Natural killer cell (primary cell): ENCODE results near the gene ASAP3. TPM values are rescaled to one million over a fixed set of nuclear protein-coding genes. Genes with fewer than 3 reads are reported as not detected.

Source experiments
- ATAC-seq, 3 donors: fragments of 150-1000 bp in 2 of 3; fragments of 200-7000 bp in 1 of 3; cut with Tn5 transposase; 1 replicate in 1 of 3; 2 replicates in 2 of 3; pipeline ENCODE4 v1.10.0; 2021; ENCODE audit warnings: mild to moderate bottlenecking in 2 of 3, moderate library complexity in 2 of 3
- DNase-seq, 2 donors: peaks; one replicate each; pipeline versions ENCODE4 v3.0.0 to v3.0.0-alpha.2; 2013 to 2021; ENCODE audit warnings: mixed read lengths in 1 of 2
- H3K27ac ChIP-seq: one replicate; pipeline ENCODE4 v1.5.1; 2013; ENCODE audit warnings: mild to moderate bottlenecking, low read length
- H3K27me3 ChIP-seq: one replicate; pipeline ENCODE4 v1.6.1; 2013; ENCODE audit warnings: low read length; ENCODE audit not compliant: control insufficient read depth, insufficient read depth
- H3K36me3 ChIP-seq: one replicate; pipeline ENCODE4 v1.6.1; 2013; ENCODE audit warnings: low read length; ENCODE audit not compliant: control insufficient read depth, insufficient read depth
- H3K4me1 ChIP-seq: one replicate; pipeline ENCODE4 v1.6.1; 2013; ENCODE audit warnings: low read length; ENCODE audit not compliant: control insufficient read depth, insufficient read depth
- H3K4me3 ChIP-seq: one replicate; pipeline ENCODE4 v1.5.1; 2013; ENCODE audit warnings: low read length
- H3K9me3 ChIP-seq: one replicate; pipeline ENCODE4 v1.6.1; 2013; ENCODE audit warnings: low read length; ENCODE audit not compliant: control insufficient read depth, insufficient read depth
- H3K27ac Mint-ChIP-seq, 2 donors: one replicate each; pipeline ENCODE4 v1.8.0; 2022; ENCODE audit warnings: mild to moderate bottlenecking in 2 of 2, mixed read lengths in 2 of 2, moderate library complexity in 1 of 2
- H3K27me3 Mint-ChIP-seq, 2 donors: one replicate each; pipeline ENCODE4 v1.8.0; 2022; ENCODE audit warnings: low read depth in 2 of 2, mixed read lengths in 2 of 2
- H3K36me3 Mint-ChIP-seq: one replicate; pipeline ENCODE4 v1.8.0; 2022; ENCODE audit warnings: mixed read lengths
- H3K4me1 Mint-ChIP-seq, 2 donors: one replicate each; pipeline ENCODE4 v1.8.0; 2022; ENCODE audit warnings: mixed read lengths in 2 of 2
- H3K4me3 Mint-ChIP-seq: one replicate; pipeline ENCODE4 v1.8.0; 2022; ENCODE audit warnings: mild to moderate bottlenecking, moderate library complexity, mixed read lengths
- H3K9me3 Mint-ChIP-seq, 2 donors: one replicate each; pipeline ENCODE4 v1.8.0; 2022; ENCODE audit warnings: mixed read lengths in 2 of 2
- CTCF ChIP-seq: fragments of 200-600 bp; IDR thresholded peaks from one replicate; pipeline ENCODE4 v1.8.0; 2022; ENCODE audit warnings: antibody characterized with exemption
- WGBS: methylation state at CpG from one replicate; pipeline ENCODE4 v1.1.7; 2013; ENCODE audit warnings: missing lambda C conversion rate; ENCODE audit not compliant: insufficient coverage; 5-methylcytosine and 5-hydroxymethylcytosine counted together
- intact Hi-C: fragments of 100-400 bp; cut with micrococcal nuclease; formaldehyde crosslinking; loops from one replicate; pipeline ENCODE4 v1.14.2; 2022
- total RNA-seq, 4 donors: library from RNA; stranded (reverse); fragments of 120-200 nt in 1 of 4; gene quantifications; one replicate each; pipeline versions ENCODE4 v1.2.3 to v1.2.4, GENCODE V29; 2013 to 2022

ASAP3 gene
- total RNA-seq, 3 donors from 2014 or later (not counting 1 experiment from before 2014, with no cell fraction given): 0.25 to 0.70 (median 0.59) TPM

DNA sequence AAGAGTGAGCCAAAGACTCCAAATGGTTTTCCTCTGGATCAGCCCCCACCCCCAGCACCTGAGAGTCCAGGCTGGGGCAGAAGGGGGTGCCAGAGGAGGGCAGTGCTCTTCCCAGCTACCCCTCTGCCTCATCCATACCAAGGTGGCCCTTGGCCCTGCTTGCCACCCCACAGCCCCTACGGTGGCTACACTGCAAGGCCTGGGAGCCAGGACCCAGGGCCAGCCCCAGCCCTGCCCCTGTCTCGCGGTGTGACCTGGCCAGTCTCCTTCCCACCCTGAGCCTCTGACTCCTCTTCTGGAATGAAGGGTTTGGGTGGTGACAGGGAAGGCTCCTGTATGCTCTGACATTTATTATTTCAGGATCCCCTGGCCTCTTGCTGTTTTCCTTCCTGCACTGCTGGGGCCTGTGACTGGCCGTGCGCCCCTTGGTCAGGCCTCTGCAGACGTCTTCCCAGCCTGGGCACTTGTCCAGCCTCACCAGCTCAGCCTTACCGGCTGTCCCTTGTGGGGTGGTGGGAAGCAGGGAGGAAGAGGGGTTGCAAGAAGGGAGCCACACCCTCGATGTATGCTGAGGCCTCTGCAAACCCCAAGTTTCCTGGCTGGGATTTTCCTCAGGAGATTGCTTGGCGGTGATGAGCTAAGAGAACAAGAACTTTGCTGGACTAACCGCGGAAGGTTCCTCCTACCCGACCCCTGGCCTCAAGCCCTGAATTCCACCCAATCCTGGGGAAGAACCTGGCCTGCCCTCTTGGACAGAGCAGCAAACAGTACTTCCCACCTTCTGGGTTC lies 13.5 kb downstream of the ASAP3 start:
- H3K36me3 Mint-ChIP-seq: no peaks in the 10 kb centered on the region
- Histone ChIP-seq H3K4me3 (no peak overlapping the region), H3K9me3 (no peaks in the 10 kb centered on the region), H3K4me1 (no peaks in the 10 kb centered on the region), H3K27me3 (no peaks in the 10 kb centered on the region), H3K36me3 (no peaks in the 10 kb centered on the region), H3K27ac (no peak overlapping the region)
- no peaks in the 10 kb centered on the region for H3K4me1 Mint-ChIP-seq
- H3K27me3 Mint-ChIP-seq: peaks cover 0 to 4% of the 10 kb centered on the region in 2 donors
- no peak overlapping the region for H3K4me3 Mint-ChIP-seq
- DNase-seq: no peak
- TF ChIP-seq CTCF: no peak
- intact Hi-C loops: no loop called here
- ATAC-seq: no peak
- H3K27ac Mint-ChIP-seq: no peak overlapping the region
- no peaks in the 10 kb centered on the region for H3K9me3 Mint-ChIP-seq
- 89% methylated on average over 12 of the region's 12 CpGs for WGBS

- Mint-ChIP-seq H3K9me3 (no peaks in the 10 kb centered on the region), H3K27ac (no peak overlapping the region), H3K4me3 (no peak overlapping the region), H3K27me3 (peaks cover 0 to 4% of the 10 kb centered on the region in 2 donors), H3K4me1 (no peaks in the 10 kb centered on the region), H3K36me3 (no peaks in the 10 kb centered on the region)
- H3K27me3 ChIP-seq: no peaks in the 10 kb centered on the region
- intact Hi-C loops: no loop called here
- DNase-seq (no peak), ATAC-seq (no peak)
- WGBS: 75% methylated on average over 3 of the region's 5 CpGs
- H3K4me1 ChIP-seq: no peaks in the 10 kb centered on the region
- no peaks in the 10 kb centered on the region for H3K9me3 ChIP-seq
- H3K36me3 ChIP-seq: no peaks in the 10 kb centered on the region
- no peak overlapping the region for H3K4me3 ChIP-seq
- TF ChIP-seq CTCF: no peak
- H3K27ac ChIP-seq: no peak overlapping the region
Observed at GRCh38 chr1:23469372-23469982, 14.5 kb downstream of the ASAP3 start.

DNA sequence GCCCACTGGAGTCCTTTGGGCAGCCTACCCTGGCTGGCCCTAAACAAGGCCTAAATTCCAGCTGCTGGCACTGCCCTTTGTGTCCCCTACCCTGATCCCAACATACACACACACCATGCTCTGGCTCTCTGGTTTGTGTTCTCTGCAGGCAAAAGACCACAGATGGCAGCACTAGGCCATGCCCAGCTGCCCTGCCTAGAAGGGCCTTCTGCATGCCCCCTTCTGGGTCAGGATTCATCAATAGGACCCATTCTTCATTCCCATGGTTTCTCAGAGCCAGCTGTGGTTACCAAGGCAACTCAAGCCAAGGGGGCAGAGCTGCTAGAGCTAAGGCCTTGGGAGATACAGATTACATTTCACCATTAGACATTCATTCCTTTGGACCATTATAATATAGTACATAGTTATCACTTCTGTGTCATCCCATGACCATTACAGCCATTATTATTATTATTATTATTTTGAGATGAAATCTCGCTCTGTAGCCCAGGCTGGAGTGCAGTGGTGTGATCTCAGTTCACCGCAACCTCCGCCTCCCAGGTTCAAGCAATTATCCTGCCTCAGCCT lies 17.5 kb downstream of the ASAP3 start:
- no peak overlapping the region for H3K27ac Mint-ChIP-seq

More for the DNA sequence above, 17.5 kb downstream of the ASAP3 start:
- DNase-seq (no peak), ATAC-seq (no peak)
- TF ChIP-seq CTCF: no peak
- Histone ChIP-seq H3K9me3 (no peaks in the 10 kb centered on the region), H3K36me3 (no peaks in the 10 kb centered on the region), H3K4me1 (no peaks in the 10 kb centered on the region), H3K27me3 (no peaks in the 10 kb centered on the region), H3K27ac (no peak overlapping the region), H3K4me3 (no peak overlapping the region)
- no peaks in the 10 kb centered on the region for H3K4me1 Mint-ChIP-seq
- H3K4me3 Mint-ChIP-seq: no peak overlapping the region
- peaks cover 6 to 7% of the 10 kb centered on the region in 2 donors for H3K27me3 Mint-ChIP-seq
- intact Hi-C loops: no loop called here
- H3K9me3 Mint-ChIP-seq: no peaks in the 10 kb centered on the region
- H3K36me3 Mint-ChIP-seq: no peaks in the 10 kb centered on the region
- 95% methylated on average over 3 of the region's 3 CpGs for WGBS
